ENCODE data around the gene NCR1.
A peak's percentile ranks its signal among the peaks of the same experiment; 100 is the strongest.
"Not testable (repeated sequence)": the region's sequence is repeated elsewhere in the genome, so short reads cannot be mapped to it uniquely, and the experiment has no call there.

Gene NCR1

DNA sequence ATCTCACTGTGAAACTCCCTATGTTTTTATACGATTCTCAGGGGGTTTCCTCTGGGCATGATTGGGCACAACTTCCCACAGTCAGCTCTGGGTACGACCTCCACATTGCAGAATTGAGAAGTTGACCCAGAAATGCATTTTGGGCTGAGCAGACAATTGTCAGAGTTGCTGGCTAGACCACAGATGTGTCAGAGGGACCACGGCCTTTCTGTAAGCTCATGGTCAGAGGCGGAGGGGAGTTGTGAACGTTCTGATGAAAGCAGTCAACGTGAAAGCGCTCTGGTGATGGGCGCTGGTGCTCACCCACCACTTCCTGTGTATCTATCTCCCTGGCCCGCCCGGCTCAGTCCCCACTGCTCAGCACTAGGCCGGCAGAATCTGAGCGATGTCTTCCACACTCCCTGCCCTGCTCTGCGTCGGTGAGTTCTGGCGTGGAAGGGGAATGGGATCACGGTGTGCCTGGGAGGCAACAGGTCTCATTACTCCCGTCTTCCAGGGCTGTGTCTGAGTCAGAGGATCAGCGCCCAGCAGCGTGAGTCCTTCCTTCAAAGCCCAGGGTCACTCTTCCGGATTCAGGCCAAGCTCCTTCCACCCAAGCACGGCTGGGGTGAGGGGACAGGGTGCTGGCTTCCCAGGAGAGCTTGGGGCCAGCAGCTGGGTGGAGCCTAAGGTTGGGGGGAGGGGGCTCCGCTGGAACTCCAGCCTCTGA is at the start of gene NCR1:
Gene NCR1 (plus strand): TSS at position 346 of the 709 bp plus-strand sequence. CDS start 40 bp downstream, at position 386.
- no peak for DNase-seq (ENCODE audit: low spot score in 2 of 2)
- Mint-ChIP-seq H3K4me3 (no peak within 1 kb of the TSS), H3K27ac (no peak within 1 kb of the TSS), H3K36me3 (no peaks in the 10 kb centered on the region), H3K9me3 (peaks cover 1% of the 10 kb centered on the region), H3K4me1 (no peaks in the 10 kb centered on the region), H3K27me3 (peaks cover 9% of the 10 kb centered on the region)
- no peak for ATAC-seq (ENCODE audit: low read depth)

GRCh38 chr19:54858476-54858875 is 47.5 kb upstream of the NCR1 start:
- ATAC-seq (ENCODE audit: low read depth); H3K36me3 Mint-ChIP-seq; H3K4me3 Mint-ChIP-seq; H3K9me3 Mint-ChIP-seq; H3K27ac Mint-ChIP-seq; H3K4me1 Mint-ChIP-seq; DNase-seq (ENCODE audit: low spot score in 2 of 2); H3K27me3 Mint-ChIP-seq: not testable (repeated sequence)

- not testable (repeated sequence) for H3K4me3 Mint-ChIP-seq; H3K4me1 Mint-ChIP-seq; H3K27ac Mint-ChIP-seq; H3K36me3 Mint-ChIP-seq; DNase-seq (ENCODE audit: low spot score in 2 of 2); ATAC-seq (ENCODE audit: low read depth); H3K9me3 Mint-ChIP-seq; H3K27me3 Mint-ChIP-seq
Measured at GRCh38 chr19:54859421-54859820, 46.5 kb upstream of the NCR1 start.

GRCh38 chr19:54863459-54863858 is 42.5 kb upstream of the NCR1 start:
- H3K9me3 Mint-ChIP-seq; H3K36me3 Mint-ChIP-seq; H3K27ac Mint-ChIP-seq; H3K4me1 Mint-ChIP-seq; DNase-seq (ENCODE audit: low spot score in 2 of 2); ATAC-seq (ENCODE audit: low read depth); H3K4me3 Mint-ChIP-seq: not testable (repeated sequence)
- peaks cover 11% of the 10 kb centered on the region for H3K27me3 Mint-ChIP-seq

DNA sequence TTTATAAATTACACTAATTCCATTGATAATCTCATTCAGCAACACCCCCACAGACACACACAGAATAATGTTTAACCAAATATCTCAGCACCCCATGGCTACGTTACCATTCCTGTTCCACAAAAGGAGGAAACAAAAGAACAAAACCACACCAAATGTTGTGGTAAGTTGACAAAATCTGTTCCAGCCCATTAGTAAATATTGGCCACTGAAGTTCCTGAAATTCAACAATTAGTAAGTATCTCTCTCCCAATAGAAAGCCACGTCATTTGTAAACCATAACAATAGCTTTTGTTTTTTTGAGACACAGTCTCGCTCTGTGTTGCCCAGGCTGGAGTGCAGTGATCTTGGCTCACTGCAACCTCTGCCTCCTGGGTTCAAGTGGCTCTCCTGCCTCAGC is 34.3 kb upstream of the NCR1 start:
- peaks cover 3% of the 10 kb centered on the region for H3K4me1 Mint-ChIP-seq
- H3K27ac Mint-ChIP-seq, result no peak overlapping the region
- DNase-seq (ENCODE audit: low spot score in 2 of 2), result no peak

GRCh38 chr19:54873990-54874389 is 32.0 kb upstream of the NCR1 start, which contains the start of gene FCAR:
FCAR (plus strand) TSS chr19:54874235; CDS start chr19:54874290, 55 bp downstream.
- Mint-ChIP-seq H3K27ac (no peak within 1 kb of the TSS), H3K9me3 (peaks cover 5% of the 10 kb centered on the region), H3K4me3 (no peak within 1 kb of the TSS), H3K27me3 (no peaks in the 10 kb centered on the region), H3K36me3 (no peaks in the 10 kb centered on the region), H3K4me1 (peaks cover 3% of the 10 kb centered on the region)
- no peak for ATAC-seq (ENCODE audit: low read depth)
- no peak for DNase-seq (ENCODE audit: low spot score in 2 of 2)

More for the DNA sequence above, 34.3 kb upstream of the NCR1 start:
- peaks cover 9% of the 10 kb centered on the region for H3K9me3 Mint-ChIP-seq
- H3K36me3 Mint-ChIP-seq, result no peaks in the 10 kb centered on the region
- no peak overlapping the region for H3K4me3 Mint-ChIP-seq
- H3K27me3 Mint-ChIP-seq, result peaks cover 7% of the 10 kb centered on the region
- no peak for ATAC-seq (ENCODE audit: low read depth)

DNA sequence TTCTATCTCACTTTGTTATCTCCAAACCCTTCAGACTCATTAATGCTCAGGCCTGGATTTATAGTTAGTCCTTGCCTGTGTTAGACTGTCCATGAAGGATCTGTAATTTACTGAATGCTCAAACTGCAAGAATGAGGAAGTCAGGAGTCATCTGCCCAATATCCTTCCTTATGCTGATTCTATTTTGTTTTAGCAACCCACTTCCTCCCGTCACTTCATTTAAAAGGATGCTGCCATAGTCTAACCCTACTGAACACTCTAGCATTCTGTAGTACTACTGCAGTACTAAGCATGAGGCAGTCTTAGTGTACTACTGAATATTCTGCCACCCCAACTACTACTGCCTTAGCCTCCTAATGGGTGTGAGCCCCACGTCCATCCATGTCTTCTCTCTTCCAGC is 30.4 kb upstream of the NCR1 start:
- DNase-seq (ENCODE audit: low spot score in 2 of 2) (no peak), ATAC-seq (ENCODE audit: low read depth) (no peak)
- Mint-ChIP-seq H3K4me3 (no peak overlapping the region), H3K27ac (no peak overlapping the region), H3K27me3 (no peaks in the 10 kb centered on the region), H3K9me3 (peaks cover 5% of the 10 kb centered on the region), H3K4me1 (peaks cover 3% of the 10 kb centered on the region), H3K36me3 (no peaks in the 10 kb centered on the region)

- Mint-ChIP-seq H3K36me3 (no peaks in the 10 kb centered on the region), H3K27ac (no peak overlapping the region), H3K4me1 (peaks cover 3% of the 10 kb centered on the region), H3K27me3 (peaks cover 3% of the 10 kb centered on the region), H3K9me3 (peaks cover 5% of the 10 kb centered on the region), H3K4me3 (no peak overlapping the region)
- ATAC-seq (ENCODE audit: low read depth) (no peak), DNase-seq (ENCODE audit: low spot score in 2 of 2) (no peak)
Measured at GRCh38 chr19:54877471-54877870, 28.5 kb upstream of the NCR1 start.

DNA sequence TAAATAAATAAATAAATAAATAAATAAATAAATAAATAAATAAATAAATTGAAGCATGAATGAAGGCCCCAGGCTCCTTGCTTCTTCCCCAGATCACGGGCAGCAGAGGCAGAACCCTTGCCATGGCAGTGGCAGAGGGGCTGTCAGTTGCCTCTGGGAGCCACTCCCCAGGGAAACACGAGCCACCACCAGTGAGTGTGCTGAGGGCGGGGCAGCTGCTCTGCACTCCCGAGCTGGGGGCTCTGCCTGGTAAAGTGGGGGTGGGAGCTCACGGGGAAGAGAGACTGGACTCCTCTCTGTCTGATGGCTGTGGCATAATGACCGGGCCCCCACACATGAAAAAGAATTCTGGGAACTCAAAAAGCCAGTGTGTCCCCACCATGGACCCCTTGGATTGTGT is 24.1 kb upstream of the NCR1 start:
- Mint-ChIP-seq H3K27me3 (peaks cover 6% of the 10 kb centered on the region), H3K9me3 (no peaks in the 10 kb centered on the region), H3K4me3 (no peak overlapping the region), H3K27ac (no peak overlapping the region), H3K4me1 (peaks cover 2% of the 10 kb centered on the region), H3K36me3 (no peaks in the 10 kb centered on the region)
- ATAC-seq (ENCODE audit: low read depth) (no peak), DNase-seq (ENCODE audit: low spot score in 2 of 2) (no peak)

DNA sequence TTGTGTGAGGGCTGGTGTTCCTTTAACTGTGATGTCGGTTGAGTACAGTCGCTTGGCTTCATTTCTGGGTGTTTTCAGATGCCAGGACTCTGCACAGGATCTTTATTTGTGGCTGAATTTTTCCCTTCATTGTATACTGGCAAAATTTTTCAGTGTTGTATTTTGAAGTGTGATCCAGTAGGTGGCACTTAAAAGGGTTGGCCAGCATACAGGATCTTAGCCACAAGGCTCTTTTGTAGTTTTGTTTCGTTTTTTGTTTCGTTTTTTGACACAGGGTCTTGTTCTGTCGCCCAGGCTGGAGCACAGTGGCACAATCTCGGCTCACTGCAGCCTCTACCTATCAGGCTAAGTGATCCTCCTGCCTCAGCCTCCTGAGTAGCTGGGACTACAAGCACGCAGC is 23.2 kb upstream of the NCR1 start:
- peaks cover 2% of the 10 kb centered on the region for H3K4me1 Mint-ChIP-seq
- H3K36me3 Mint-ChIP-seq, result no peaks in the 10 kb centered on the region
- H3K27me3 Mint-ChIP-seq, result peaks cover 6% of the 10 kb centered on the region
- H3K4me3 Mint-ChIP-seq, result no peak overlapping the region
- H3K9me3 Mint-ChIP-seq, result no peaks in the 10 kb centered on the region
- no peak overlapping the region for H3K27ac Mint-ChIP-seq
- DNase-seq (ENCODE audit: low spot score in 2 of 2) (no peak), ATAC-seq (ENCODE audit: low read depth) (peak; percentile 26)

GRCh38 chr19:54883228-54883627 is 22.7 kb upstream of the NCR1 start:
- H3K27me3 Mint-ChIP-seq, result peaks cover 6% of the 10 kb centered on the region

GRCh38 chr19:54888239-54888638 is 17.7 kb upstream of the NCR1 start:
- Mint-ChIP-seq H3K27me3 (peaks cover 3% of the 10 kb centered on the region), H3K4me1 (no peaks in the 10 kb centered on the region), H3K27ac (no peak overlapping the region), H3K36me3 (no peaks in the 10 kb centered on the region), H3K4me3 (no peak overlapping the region), H3K9me3 (no peaks in the 10 kb centered on the region)
- no peak for DNase-seq (ENCODE audit: low spot score in 2 of 2)
- ATAC-seq (ENCODE audit: low read depth), result no peak

More at GRCh38 chr19:54883228-54883627, 22.7 kb upstream of the NCR1 start:
- ATAC-seq (ENCODE audit: low read depth) (no peak), DNase-seq (ENCODE audit: low spot score in 2 of 2) (no peak)
- H3K27ac Mint-ChIP-seq, result no peak overlapping the region
- no peaks in the 10 kb centered on the region for H3K36me3 Mint-ChIP-seq
- no peaks in the 10 kb centered on the region for H3K9me3 Mint-ChIP-seq
- no peak overlapping the region for H3K4me3 Mint-ChIP-seq
- H3K4me1 Mint-ChIP-seq, result peaks cover 2% of the 10 kb centered on the region

- no peak for ATAC-seq (ENCODE audit: low read depth)
- H3K27me3 Mint-ChIP-seq, result peaks cover 3% of the 10 kb centered on the region
- H3K4me1 Mint-ChIP-seq, result no peaks in the 10 kb centered on the region
- H3K27ac Mint-ChIP-seq, result no peak overlapping the region
- no peak overlapping the region for H3K4me3 Mint-ChIP-seq
- DNase-seq (ENCODE audit: low spot score in 2 of 2), result no peak
- no peaks in the 10 kb centered on the region for H3K36me3 Mint-ChIP-seq
- H3K9me3 Mint-ChIP-seq, result no peaks in the 10 kb centered on the region
Measured at GRCh38 chr19:54889566-54889965, 16.4 kb upstream of the NCR1 start.

GRCh38 chr19:54893406-54893805 is 12.5 kb upstream of the NCR1 start:
- DNase-seq (ENCODE audit: low spot score in 2 of 2) (no peak), ATAC-seq (ENCODE audit: low read depth) (no peak)
- Mint-ChIP-seq H3K4me3 (no peak overlapping the region), H3K27ac (no peak overlapping the region), H3K4me1 (no peaks in the 10 kb centered on the region), H3K27me3 (peaks cover 13% of the 10 kb centered on the region), H3K9me3 (no peaks in the 10 kb centered on the region), H3K36me3 (peaks cover 2% of the 10 kb centered on the region)

GRCh38 chr19:54894106-54894505 is 11.8 kb upstream of the NCR1 start:
- H3K27ac Mint-ChIP-seq; H3K4me1 Mint-ChIP-seq; H3K36me3 Mint-ChIP-seq; DNase-seq (ENCODE audit: low spot score in 2 of 2); ATAC-seq (ENCODE audit: low read depth); H3K9me3 Mint-ChIP-seq; H3K4me3 Mint-ChIP-seq: not testable (repeated sequence)
- peaks cover 17% of the 10 kb centered on the region for H3K27me3 Mint-ChIP-seq

All from memory B cell (primary cell).